HG02763 (cell line): Measurements from ENCODE around the gene MBD3.
"Not testable (repeated sequence)": the region's sequence is repeated elsewhere in the genome, so short reads cannot be mapped to it uniquely, and the experiment has no call there.

Experiments
- ATAC-seq: cut with Tn5 transposase; IDR thresholded peaks from one replicate; pipeline ENCODE4 v1.9.1; 2021; ENCODE audit warnings: mild to moderate bottlenecking, moderate library complexity; ENCODE audit not compliant: unreplicated experiment

MBD3 gene, protein sequence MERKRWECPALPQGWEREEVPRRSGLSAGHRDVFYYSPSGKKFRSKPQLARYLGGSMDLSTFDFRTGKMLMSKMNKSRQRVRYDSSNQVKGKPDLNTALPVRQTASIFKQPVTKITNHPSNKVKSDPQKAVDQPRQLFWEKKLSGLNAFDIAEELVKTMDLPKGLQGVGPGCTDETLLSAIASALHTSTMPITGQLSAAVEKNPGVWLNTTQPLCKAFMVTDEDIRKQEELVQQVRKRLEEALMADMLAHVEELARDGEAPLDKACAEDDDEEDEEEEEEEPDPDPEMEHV

DNA sequence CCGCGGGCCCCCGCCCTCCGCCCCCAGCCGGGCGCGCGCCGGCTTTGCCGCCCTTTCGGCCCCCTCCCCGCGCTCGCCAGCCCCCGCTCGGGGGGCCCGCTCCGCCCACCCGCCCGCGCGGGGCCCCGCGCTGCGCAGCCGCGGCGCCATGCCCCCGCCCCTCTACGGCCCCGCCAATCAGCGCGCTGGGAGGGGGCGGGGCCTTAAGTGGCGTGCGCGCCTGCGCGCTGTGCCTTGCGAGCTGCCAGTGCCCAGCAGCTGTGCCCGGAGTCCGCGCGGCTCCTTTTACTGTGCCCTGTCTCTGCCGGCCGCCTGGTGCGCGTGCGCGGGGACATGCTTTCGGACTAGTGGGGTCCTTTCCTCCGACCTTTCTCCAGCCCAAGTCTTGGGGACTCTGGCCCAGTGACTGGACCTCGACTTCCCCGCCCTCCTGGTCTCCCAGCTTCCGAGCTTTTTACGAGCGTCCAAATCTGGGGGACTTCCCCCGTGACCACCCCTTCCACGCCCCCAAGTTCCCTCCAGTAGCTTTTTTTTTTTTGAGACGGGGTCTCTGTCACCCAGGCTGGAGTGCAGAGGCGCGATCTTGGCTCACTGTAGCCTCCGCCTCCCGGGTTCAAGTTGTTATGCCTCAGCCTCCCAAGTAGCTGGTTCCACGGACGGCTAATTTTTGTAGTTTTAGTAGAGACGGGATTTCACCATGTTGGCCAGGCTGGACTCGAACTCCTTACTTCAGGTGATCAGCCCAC is at the start of gene MBD3:
Gene MBD3 (minus strand): TSS at position 111 of the 746 bp plus-strand sequence. CDS start 234 bp downstream, outside the sequence.
- ATAC-seq: peak; percentile 67

DNA sequence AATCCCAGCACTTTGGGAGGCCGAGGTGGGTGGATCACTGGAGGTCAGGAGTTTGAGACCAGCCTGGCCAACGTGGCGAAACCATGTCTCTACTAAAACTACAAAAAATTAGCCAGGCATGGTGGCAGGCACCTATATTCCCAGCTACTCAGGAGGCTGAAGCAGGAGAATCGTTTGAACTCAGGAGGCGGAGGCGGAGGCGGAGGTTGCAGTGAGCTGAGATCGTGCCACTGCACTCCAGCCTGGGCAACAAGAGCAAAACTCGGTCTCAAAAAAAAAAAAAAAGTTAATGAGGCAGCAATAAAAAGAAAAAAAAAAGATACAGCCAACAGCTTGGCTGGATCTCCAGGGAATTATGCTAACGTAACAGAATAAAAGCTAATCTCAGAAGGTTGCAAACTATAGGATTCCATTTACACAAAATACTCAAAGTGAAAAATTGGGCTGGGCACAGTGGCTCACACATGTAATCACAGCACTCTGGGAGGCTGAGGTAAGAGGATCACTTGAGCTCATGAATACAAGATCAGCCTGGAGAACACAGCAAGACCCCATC is 48.3 kb upstream of the MBD3 start:
- not testable (repeated sequence) for ATAC-seq

DNA sequence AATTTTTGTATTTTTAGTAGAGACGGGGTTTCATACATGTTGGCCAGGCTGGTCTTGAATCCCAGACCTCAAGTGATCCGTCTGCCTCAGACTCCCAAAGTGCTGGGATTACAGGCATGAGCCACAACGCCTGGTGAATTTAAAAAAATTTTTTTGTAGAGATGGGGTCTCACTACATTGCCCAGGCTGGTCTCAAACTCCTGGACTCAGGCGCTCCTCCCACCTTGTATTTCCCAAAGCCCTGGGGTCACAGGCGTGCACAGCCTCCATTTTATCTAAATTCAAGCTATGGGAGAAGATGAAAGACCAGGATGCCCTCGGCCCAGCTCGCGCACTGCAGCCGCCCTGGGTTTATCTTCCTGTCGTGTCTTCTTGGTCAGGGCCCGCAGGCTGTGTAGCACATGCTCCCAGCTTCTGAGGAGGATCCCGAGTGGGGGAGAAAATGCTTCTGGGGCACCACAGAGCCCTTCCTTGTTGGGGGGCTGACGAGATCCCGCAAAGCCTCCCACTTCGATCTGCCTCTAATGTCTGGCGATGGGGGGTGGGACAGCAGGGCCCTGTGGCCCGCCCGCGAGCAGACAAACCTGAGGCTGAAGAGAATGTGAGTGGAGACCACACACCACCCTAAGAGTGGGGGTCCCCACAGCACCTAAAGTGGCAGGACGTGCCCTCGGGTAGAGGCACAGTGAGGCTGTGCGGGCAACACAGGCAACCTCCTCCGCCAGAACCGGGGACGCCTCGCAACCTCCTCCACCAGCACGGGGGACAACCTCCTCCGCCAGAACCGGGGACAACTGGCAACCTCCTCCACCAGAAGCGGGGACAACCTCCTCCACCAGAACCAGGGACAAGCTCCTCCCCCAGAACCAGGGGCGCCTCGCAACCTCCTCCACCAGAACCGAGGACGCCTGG is 43.9 kb upstream of the MBD3 start:
- no peak for ATAC-seq

DNA sequence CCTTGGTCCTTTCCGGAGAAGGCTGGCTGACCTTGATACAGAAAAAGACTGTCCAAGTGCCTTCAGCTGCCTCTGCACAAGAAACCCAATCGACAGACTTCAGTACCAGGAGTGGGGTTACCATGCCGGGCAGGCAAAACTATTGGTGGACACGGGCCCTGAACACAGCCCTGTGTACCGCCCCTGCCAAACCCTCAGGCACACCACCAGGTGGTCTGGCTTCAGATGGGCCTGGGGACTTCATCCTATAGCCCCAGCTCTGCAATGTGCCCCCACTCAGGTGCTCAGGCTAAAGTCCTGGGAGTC is 42.2 kb upstream of the MBD3 start:
- no peak for ATAC-seq

DNA sequence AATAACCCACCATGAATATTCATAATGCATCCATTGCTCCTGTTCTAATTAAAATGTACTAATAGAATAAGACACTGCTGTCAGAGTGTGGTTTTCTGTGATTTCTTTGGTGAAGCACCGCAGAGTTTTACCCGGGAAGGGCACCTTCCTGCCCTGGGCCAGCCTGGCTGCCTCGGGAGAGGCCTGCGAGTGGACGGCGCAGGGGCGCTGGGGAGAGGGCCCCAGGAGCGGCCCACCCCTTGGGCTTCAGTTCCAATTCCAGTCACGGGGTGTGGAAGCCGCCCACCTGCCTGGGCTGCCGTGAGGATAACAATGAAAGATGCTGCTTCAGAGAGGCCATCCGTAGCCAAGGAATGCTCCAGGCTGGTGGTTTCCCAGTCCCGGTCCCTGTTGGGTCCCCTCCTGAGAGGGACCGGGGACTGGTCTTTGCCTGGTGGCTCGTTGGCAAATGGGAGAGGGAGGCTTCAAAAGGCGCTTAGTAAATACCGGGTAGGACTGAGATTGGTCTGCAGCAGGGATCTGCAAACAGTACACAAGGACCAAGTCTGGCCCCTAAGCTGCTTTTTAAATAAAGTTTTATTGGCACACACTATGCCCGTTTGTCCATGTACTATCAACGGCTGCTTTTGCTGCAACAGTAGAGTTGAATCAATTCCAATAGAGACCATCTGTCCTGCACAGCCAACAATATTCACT is 41.7 kb upstream of the MBD3 start:
- ATAC-seq: no peak

DNA sequence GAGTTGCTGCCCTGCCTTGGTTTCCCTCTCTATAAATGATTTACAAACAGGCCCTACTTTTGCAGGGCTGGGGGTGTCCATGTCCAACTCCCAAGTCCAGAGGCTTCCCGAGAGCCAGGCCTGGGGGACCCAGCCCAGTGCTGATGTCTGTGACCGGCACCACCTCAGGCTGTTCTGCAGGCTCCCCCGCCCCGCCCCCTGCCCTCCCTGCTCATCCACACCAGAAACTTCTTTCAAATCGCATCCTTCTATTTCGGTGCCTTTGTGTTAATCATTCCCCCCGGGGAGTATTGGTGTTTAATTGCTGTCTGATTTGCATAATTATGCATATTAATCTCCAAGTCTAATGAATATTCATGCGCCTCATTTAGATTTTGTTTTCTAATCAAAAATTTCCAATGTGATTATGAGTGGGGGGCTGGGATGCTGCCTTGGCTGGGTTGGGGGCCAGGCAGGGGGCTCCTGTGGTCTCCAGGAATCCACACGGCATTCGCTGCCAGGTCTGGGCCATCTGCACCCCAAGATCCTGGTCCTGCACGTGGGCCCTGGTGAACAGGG is 40.7 kb upstream of the MBD3 start:
- ATAC-seq: no peak

DNA sequence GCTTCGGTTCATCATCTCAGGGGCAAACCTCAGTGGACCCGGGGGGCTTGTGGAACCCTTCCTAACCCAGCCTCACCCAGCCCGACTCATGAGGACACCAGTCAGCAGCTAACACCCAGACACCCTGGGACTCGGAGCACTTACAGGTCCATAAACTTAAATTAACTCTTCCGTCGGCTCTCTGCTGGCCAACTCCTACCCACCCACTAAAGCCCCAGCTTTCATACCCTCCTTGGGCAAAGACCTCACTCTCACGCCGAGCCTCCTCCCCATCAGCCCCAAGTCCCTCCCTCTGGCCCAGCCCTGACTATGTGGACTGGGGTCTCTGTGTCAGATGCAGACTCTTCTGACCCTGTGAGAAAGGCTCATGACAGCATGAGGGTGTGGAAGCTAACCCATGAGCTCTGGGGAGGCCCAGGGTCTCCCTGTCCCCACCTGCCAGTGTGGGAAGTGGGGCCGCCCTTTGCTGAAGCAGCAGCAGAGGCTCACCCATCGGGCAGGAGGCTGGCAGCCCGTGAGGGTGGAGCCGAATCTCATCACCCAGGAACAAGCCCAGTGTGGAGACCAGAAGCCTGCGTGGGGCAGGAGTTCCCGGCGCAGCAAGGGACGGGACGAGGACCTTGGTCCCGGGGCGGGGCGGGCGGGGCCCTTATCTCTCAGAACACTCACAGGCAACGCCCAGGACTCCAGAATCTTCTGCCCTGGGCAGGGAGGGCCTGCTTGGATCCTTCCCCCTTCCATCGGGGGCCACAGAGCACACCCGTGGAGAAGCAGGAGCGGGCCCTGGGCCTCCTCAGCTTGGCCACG is 40.0 kb upstream of the MBD3 start:
- ATAC-seq: no peak

DNA sequence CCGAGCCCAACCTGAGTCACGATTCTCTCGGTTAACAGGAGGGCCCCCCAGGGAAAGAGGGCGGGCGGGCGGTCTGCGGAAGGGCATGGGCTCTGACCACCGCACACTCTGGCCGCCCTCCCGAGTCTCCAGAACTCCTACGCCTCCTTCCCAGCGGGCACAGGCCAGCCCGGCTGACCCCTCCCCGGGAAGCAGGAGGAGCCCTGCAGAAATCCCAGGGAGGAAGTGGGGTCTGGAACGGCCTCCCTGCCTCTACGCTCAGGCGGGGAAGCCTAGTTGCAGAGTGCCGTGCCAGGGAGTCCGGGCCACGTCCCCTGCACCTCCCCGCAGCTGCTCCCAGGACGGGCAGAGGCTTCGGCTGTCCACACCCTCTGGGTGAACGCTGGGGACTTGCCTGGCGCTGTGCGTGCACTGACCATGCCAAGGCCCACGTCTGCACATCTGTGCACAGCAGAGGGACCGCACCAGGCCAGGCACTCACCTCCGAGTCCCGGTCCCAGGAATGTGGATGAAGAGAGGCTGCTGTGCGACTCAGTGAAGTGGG is 39.0 kb upstream of the MBD3 start:
- ATAC-seq: no peak

DNA sequence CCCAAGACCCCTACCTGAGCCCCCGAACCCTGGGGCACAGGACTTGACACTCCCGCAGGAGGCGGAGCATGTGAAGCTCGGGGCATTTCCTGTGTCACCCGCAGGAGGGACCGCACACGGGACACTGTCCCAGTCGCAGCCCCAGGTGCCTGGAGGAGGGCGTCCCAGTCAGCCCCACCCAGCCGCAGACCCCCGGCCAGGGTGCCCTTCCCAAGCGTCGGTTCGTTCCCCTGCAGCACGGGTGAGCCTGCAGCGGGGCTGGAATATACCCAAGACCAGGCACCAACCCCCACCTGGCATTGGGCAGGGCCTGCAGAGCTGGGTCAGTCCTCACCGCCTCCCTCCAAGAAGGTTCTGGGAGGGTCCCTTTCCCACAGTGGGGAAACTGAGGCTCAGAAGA is 38.1 kb upstream of the MBD3 start:
- ATAC-seq: no peak

DNA sequence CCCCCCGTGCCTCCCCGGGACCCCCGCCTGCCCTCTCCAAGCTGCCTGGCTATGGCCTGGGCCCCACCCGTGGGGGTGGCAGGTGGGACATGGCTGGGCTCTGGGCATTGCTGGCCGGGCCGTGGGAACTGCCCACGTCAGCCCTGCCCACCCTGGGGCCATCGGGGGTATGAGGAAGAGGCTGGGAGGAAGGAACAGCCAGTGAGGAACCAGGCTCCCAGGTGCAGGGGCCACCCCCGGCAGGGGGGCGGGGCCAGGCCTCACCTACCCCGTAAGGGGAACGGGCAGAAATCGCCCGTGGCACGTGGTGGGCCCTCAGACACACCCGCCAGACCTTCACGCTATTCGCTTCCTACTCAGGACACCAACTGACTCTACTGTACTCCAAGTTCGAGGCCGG is 37.3 kb upstream of the MBD3 start:
- no peak for ATAC-seq

DNA sequence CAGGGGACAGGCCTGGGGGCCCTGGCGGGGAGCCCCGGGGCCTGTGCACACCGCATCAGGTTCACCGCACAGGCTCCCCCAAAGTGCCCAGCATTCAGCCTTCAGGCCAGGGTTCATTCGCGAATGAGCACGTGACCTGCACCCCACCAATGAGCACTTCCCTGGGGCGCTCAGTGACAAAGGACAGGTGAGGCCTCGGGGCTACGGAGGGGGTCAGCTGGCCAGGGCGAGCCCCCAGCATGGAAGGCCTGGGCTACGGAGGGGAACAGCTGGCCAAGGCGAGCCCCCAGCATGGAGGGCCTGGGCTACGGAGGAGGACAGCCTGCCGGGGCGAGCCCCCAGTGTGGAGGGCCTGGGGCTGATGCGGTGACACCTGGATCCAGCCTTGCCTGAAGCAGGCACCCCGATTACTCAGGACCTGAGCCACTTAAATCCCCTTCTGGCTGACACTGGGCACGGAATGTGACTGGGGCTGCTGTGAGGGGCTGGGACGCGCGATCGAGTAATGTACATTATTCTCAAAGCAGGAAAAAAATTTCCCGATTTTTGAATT is 36.7 kb upstream of the MBD3 start:
- no peak for ATAC-seq

DNA sequence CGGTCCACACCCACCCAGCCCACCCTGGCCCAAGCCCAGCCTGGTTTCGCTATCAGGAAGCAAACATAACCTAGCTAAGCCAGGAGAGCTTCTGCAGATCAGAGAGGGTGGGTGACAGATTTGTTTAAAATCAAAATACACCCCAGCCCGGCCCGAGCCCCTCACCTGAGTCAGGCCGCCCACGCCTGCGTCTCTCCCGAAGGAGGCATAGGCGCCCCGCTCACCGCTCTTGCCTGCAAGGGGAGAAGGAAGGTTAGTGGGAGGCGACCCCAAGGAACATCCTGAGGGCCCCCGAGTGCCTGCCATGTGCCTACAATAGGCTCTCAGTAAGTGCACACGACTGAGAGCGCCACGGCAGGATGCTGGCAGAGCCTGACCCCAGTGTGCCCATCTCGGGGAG is 34.5 kb upstream of the MBD3 start:
- ATAC-seq: no peak

DNA sequence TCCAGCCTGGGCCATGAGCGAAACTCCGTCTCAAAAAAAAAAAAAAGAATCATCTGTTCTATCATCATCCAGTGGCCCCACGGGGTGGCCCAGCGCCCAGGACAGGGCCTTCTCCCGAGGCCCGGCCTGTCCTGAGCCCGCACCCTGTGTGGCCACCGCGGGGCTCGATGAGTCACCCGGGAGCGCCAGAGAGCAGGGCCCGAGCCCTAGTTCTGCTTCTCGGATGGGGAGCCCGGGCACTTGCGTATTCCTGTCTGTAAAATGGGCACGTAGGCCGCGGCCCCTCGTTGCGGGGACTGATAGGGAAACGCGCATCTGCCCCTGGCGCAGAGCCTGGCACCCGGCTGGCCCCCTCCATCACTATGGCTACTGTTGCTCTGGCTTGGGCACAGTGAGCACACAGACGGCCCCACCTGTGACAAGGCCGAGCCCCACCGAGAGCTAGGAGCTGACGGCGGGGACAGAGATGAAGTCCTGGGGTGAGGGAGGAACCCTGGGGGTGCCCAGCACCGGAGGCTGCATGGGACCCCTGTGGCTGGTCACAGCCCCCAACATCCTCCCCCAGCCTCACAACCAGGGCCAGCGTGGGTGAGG is 33.8 kb upstream of the MBD3 start:
- no peak for ATAC-seq

DNA sequence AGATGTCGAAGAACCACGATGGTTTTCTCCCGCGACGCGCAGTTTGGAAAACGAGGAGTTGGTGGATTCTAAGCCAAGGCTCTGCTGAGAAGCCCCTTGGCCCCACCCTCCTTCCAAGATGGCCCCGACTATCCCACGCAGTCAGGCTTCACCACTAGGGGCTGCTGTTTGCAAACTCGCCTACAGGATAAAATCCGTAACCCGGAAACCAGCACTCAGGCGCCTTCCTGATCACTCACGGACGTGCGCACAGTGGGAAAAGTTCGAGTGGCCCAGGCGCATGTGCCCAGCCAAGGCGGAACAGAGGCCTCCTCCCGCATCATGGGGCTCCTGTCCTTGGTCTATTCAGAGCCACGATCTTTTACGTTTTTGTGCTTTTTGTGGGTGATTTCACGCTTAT is 31.8 kb upstream of the MBD3 start:
- ATAC-seq: no peak

DNA sequence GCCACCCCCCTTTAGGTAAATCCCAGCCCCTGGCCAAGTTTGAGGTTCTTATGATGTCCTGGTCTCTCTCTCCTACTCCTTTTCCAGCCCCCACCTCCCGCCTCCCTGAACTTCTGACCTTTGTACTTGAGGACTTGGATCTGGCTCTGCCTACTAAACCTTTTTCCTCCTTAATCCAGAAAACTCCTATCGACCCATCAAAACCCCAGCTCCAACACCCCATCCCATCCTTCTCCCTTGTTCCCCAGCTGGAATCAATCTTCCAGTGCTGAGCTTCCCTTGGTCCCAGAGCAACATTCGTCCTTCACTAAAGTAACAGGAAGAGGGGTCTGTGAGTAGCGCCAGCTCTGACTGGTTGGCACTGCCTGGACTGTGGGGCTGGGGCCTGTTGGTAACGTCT is 29.9 kb upstream of the MBD3 start:
- no peak for ATAC-seq

DNA sequence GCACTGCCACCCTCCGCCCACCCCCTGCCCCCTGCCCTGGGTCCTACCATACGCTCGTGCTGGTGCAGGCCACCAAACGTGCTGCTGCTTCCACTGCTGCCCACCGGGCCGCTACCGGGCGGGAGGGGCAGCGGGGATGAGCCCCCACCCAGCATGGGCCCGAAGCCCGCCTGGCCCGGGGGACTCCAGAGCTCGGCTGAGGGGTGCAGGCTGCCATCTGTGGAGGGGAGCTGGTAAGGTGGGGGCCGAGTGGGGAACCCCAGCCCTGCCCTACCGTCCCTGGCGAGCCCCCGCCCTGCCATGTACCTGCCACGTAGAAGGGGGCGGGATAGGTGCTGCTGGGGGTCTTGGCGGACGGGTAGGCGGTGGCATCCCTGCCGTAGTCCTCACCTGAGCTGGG is 29.3 kb upstream of the MBD3 start:
- ATAC-seq: no peak

DNA sequence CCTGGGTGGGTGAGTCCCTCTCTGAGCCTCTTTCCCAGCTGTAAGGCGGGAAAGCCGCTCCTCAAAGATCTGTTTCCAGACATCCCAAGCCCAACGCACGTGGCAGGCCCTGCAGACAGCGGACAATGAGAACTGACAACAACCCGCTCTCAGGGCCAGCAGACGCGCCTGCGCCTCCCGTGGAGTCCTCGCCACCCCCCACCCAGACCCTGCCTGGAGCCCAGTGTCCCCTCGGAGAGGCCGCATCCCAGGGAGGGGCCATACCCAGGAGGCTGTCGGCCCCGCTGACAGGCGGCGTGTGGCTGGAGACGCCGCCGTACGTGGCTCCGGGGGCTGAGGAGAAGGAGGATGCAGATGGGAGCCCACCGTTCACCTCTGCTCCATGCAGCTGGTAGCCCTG is 28.9 kb upstream of the MBD3 start:
- ATAC-seq: no peak

DNA sequence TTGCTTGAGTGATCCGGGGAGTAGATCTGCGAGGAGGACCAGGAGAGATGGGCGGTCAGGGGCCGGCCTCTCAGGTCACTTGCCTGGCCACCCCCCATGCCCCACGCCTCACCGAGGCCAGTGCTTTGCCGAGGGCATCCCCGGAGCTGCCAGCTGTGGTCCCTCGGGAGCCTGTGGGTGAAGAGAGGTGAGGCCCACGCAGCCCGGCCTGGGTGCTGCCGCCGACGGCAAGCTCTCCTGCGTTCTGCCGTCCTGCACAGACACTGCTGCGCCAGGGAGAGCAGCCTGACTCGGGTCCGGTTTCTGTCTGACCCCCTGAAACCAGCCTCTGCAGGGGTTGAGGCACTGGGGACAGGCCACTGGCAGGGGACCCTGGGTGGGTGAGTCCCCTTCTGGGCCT is 28.4 kb upstream of the MBD3 start:
- ATAC-seq: no peak

DNA sequence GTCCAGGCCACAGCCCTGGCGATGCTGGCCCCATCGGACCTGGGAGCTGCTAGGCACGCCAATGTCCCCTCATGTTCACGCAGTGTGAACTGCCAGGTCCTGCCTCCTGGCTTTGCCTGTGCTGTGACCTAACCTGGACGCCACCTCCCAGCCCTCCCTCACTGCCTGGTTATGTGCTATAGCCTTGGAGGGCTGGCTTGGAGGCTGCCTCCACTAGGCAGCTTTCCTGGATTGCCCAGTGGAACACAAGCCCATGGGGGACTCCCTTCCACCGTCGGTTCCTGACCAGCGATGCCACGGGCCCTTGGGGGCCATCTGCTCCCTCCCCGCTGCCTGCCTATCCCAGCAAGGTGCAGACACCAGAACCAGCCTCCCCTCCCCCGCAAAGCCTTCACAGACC is 27.8 kb upstream of the MBD3 start:
- no peak for ATAC-seq
